K562 (cell line): ENCODE results near the gene PBX1. TPM values are rescaled to one million over a fixed set of nuclear protein-coding genes. Genes with fewer than 3 reads are reported as not detected.

Source experiments
- ATAC-seq: fragments of 200-7000 bp; cut with Tn5 transposase; 3 replicates; pipeline ENCODE4 v1.9.1; 2020; ENCODE audit warnings: moderate library complexity
- BruUV-seq: library from RNA; stranded (reverse); fragments of 400-500 nt; replicated peaks from 2 replicates; lab custom pipeline; 2021; lab: Mats Ljungman, UMichigan
- CTCF ChIA-PET: fragments of 300-600 bp; formaldehyde crosslinking; extraction: SDS; loops from one replicate; lab custom pipeline; 2021; ENCODE audit warnings: low intra/inter-chr PET ratio; lab: Yijun Ruan, JAX
- POLR2A ChIA-PET: fragments of 300-600, 350-650 bp; sonication (Branson Sonifier 250); formaldehyde crosslinking; extraction: SDS; loops from one replicate; lab custom pipeline; 2021; ENCODE audit warnings: antibody characterized with exemption, inconsistent platforms; lab: Yijun Ruan, JAX
- DNase-seq, 4 experiments: peaks; one replicate each; pipeline versions ENCODE4 v3.0.0 to v3.0.0-alpha.2; 2011 to 2018; ENCODE audit warnings: low spot score in 3 of 4, mixed read lengths in 3 of 4; ENCODE audit errors: extremely low read depth in 1 of 4
- FAIRE-seq: peaks from 2 replicates; lab custom pipeline; 2011; peaks lifted over from hg19 to GRCh38; lab: Jason Lieb, UNC
- H2AFZ ChIP-seq: 2 replicates; pipeline ENCODE4 v1.6.0; 2011; ENCODE audit warnings: low read depth, low read length, control low read depth, inconsistent platforms
- H3K27ac ChIP-seq: fragments of 200-600 bp; 3 replicates; pipeline ENCODE4 v1.8.0; 2011; ENCODE audit warnings: low read depth, mild to moderate bottlenecking, control low read depth, inconsistent platforms, low read length, moderate library complexity, mixed read lengths; ENCODE audit errors: extremely low read depth
- H3K27me3 ChIP-seq, 2 experiments: fragments of 300-600 bp in 1 of 2; 2 replicates in 1 of 2; 3 replicates in 1 of 2; pipeline versions ENCODE4 v1.6.0 to v1.8.0; 2011; ENCODE audit warnings: inconsistent platforms in 2 of 2, low read length in 2 of 2, mild to moderate bottlenecking in 1 of 2, mixed read lengths in 1 of 2, moderate library complexity in 1 of 2; ENCODE audit not compliant: control insufficient read depth in 2 of 2, insufficient read depth in 2 of 2
- H3K36me3 ChIP-seq: fragments of 300-600 bp; 3 replicates; pipeline ENCODE4 v1.8.0; 2011; ENCODE audit warnings: mild to moderate bottlenecking, low read length, inconsistent platforms; ENCODE audit not compliant: control insufficient read depth, insufficient read depth
- H3K4me1 ChIP-seq, 2 experiments: fragments of 200-600 bp in 1 of 2; replicated peaks in 1 of 2; 2 replicates in 1 of 2; 3 replicates in 1 of 2; pipeline versions ENCODE4 v1.5.1 to v1.8.0; 2011; ENCODE audit warnings: inconsistent platforms in 2 of 2, low read length in 2 of 2, mild to moderate bottlenecking in 1 of 2, mixed read lengths in 1 of 2, moderate library complexity in 1 of 2; ENCODE audit not compliant: control insufficient read depth in 2 of 2, insufficient read depth in 2 of 2
- H3K4me2 ChIP-seq: 2 replicates; pipeline ENCODE4 v1.6.1; 2011; ENCODE audit warnings: low read length, control low read depth, inconsistent platforms, mixed read lengths; ENCODE audit not compliant: insufficient read depth
- H3K4me3 ChIP-seq: fragments of 200-600 bp; sonication (generic), shearing (Covaris generic); 2 replicates; pipeline ENCODE4 v1.5.1; 2016; ENCODE audit warnings: control low read depth, inconsistent platforms
- H3K79me2 ChIP-seq: fragments of 200-600 bp; 3 replicates; pipeline ENCODE4 v1.8.0; 2011; ENCODE audit warnings: low read length, inconsistent platforms; ENCODE audit not compliant: control insufficient read depth, insufficient read depth
- H3K9ac ChIP-seq, 2 experiments: 2 replicates each; pipeline versions ENCODE4 v1.6.0 to v1.6.1; 2011; ENCODE audit warnings: low read depth in 2 of 2, low read length in 2 of 2, control low read depth in 1 of 2, inconsistent platforms in 1 of 2, mild to moderate bottlenecking in 1 of 2, mixed read lengths in 1 of 2; ENCODE audit not compliant: insufficient read depth in 1 of 2
- H3K9me1 ChIP-seq: one replicate; pipeline ENCODE4 v1.6.0; 2011; ENCODE audit warnings: inconsistent platforms, mild to moderate bottlenecking, low read length, moderate library complexity; ENCODE audit not compliant: control insufficient read depth, insufficient read depth
- H3K9me3 ChIP-seq: replicated peaks from 2 replicates; pipeline ENCODE4 v1.5.1; 2011; ENCODE audit warnings: low read depth, low read length, inconsistent platforms; ENCODE audit not compliant: control insufficient read depth, insufficient read depth
- H4K20me1 ChIP-seq: replicated peaks from 2 replicates; pipeline ENCODE4 v1.6.1; 2011; ENCODE audit warnings: low read length, inconsistent platforms, mixed read lengths; ENCODE audit not compliant: control insufficient read depth, insufficient read depth
- CBX2 ChIP-seq: fragments of 200-600 bp; sonication (generic); IDR thresholded peaks from one replicate; pipeline ENCODE4 v1.6.1; 2012; ENCODE audit warnings: mild to moderate bottlenecking, low read length, inconsistent platforms; ENCODE audit not compliant: insufficient read depth, poor library complexity, severe bottlenecking
- CREB1 ChIP-seq, 2 experiments: sonication (generic) in 1 of 2; formaldehyde crosslinking in 1 of 2; IDR thresholded peaks; 2 replicates each; pipeline versions ENCODE4 v1.6.1 to v1.8.0; 2012 to 2022; ENCODE audit warnings: inconsistent platforms in 1 of 2, mild to moderate bottlenecking in 1 of 2, missing genetic modification reagents in 1 of 2, moderate library complexity in 1 of 2
- ELF4 ChIP-seq: fragments of 450-650 bp; formaldehyde crosslinking; IDR thresholded peaks from 2 replicates; pipeline ENCODE4 v1.4.0; 2022; ENCODE audit warnings: missing genetic modification characterization
- FOXP4 ChIP-seq: sonication (generic); formaldehyde crosslinking; IDR thresholded peaks from 2 replicates; pipeline ENCODE4 v1.8.0; 2022; ENCODE audit warnings: mild to moderate bottlenecking, missing genetic modification reagents, borderline replicate concordance
- POLR2B ChIP-seq: fragments of 450-650 bp; IDR thresholded peaks from 2 replicates; pipeline ENCODE4 v1.6.1; 2018; ENCODE audit warnings: low read depth; ENCODE audit not compliant: partially characterized antibody
- POLR3A ChIP-seq: IDR thresholded peaks from 2 replicates; pipeline ENCODE4 v1.6.1; 2011; ENCODE audit warnings: borderline replicate concordance, mild to moderate bottlenecking, moderate library complexity; ENCODE audit not compliant: insufficient read length, insufficient read depth; ENCODE audit errors: extremely low read depth
- RAD51 ChIP-seq: fragments of 450-650 bp; IDR thresholded peaks from 2 replicates; pipeline ENCODE4 v1.7.1; 2016; ENCODE audit warnings: low read depth, mild to moderate bottlenecking, borderline replicate concordance
- RBBP5 ChIP-seq: fragments of 200-600 bp; sonication (generic); IDR thresholded peaks from 2 replicates; pipeline ENCODE4 v1.6.1; 2012; ENCODE audit warnings: borderline replicate concordance, mild to moderate bottlenecking, low read length, control low read depth, inconsistent platforms; ENCODE audit not compliant: insufficient read depth, poor library complexity, severe bottlenecking
- TBL1XR1 ChIP-seq, 2 experiments: IDR thresholded peaks; 2 replicates each; pipeline ENCODE4 v1.6.1; 2012; ENCODE audit warnings: improper control_type of control experiment in 2 of 2, low read length in 2 of 2, mild to moderate bottlenecking in 1 of 2
- WGBS: fragments of 100-300 bp; shearing (Covaris generic); methylation state at CpG from one replicate; pipeline ENCODE4 v1.1.6; 2016; ENCODE audit warnings: low coverage, mixed read lengths; ENCODE audit not compliant: insufficient coverage; ENCODE audit errors: missing lambda C conversion rate; 5-methylcytosine and 5-hydroxymethylcytosine counted together
- in situ Hi-C: fragments of 300-500 bp; cut with MboI; formaldehyde crosslinking; loops from 4 replicates; pipeline ENCODE4 v1.15.0; 2018; ENCODE audit warnings: inconsistent platforms, mixed read lengths
- intact Hi-C: fragments of 100-400 bp; cut with micrococcal nuclease; formaldehyde crosslinking; loops from 2 replicates; pipeline ENCODE4 v1.14.2; 2022
- polyA plus RNA-seq, 8 experiments: library from polyadenylated mRNA; depleted of rRNA in 4 of 8; stranded (reverse) in 5 of 8; unstranded in 3 of 8; fragments of >200 nt; fragmentation: Nextera tagmentation in 2 of 8; fragmentation: Illumina TruSeq in 1 of 8; extraction: Ambion mirVana in 2 of 8; extraction: Trizol in 1 of 8; gene quantifications; 2 replicates each; pipeline versions ENCODE4 v1.2.1 to v1.2.3, GENCODE V29; 2011 to 2014; ENCODE audit warnings: inconsistent platforms in 1 of 8, missing spikeins in 1 of 8
- total RNA-seq, 7 experiments: library from RNA; depleted of rRNA in 6 of 7; stranded (reverse); fragments of >200 nt in 6 of 7; fragmentation: Illumina TruSeq in 2 of 7; extraction: Trizol in 2 of 7; gene quantifications; 2 replicates each; pipeline versions ENCODE4 v1.2.1 to v1.2.3, GENCODE V29; 2011 to 2021; ENCODE audit warnings: low replicate concordance in 1 of 7

Gene PBX1
- total and polyA plus RNA-seq, 9 of the 15 experiments (the other 6 are each of a cell fraction or from before 2014, with no cell fraction given) = 0.03 to 0.62 (median 0.17) TPM

DNA sequence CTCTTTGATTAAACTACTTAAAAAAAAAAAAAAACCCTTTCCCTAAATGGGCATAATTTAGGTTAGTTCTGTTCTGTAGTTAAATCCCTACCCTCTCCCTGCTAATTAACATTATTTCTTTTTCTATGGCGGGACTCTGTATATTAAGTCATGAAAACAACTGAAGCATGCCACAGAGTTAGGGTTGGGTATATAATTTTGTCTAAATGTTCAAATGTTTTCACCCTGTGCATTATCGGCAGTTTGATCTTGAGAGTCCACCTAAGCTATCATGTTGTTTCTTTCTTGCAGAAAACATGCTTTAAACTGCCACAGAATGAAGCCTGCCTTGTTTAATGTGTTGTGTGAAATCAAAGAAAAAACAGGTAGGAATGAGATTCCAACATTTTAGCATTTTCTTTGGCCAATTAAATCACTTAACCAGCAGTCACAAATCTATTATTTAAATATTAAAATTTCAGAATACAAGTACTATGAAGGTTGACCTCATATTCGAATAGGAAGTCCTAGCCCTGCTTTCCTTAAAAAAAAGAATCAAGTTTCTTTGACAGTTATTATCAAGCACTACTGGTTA lies 4.0 kb downstream of the PBX1 start (continued):
- TF ChIP-seq POLR2B = no peak
- TF ChIP-seq ELF4 (CRISPR knock-in tag) = no peak
- no peak for TF ChIP-seq RAD51
- no peak for TF ChIP-seq FOXP4 (CRISPR knock-in tag)
- TF ChIP-seq RBBP5 = no peak
- TF ChIP-seq CREB1 (IDR thresholded peaks at IDR 0.05) = no peak
- no peak for TF ChIP-seq CREB1 (CRISPR knock-in tag; IDR thresholded peaks at IDR 0.05)
- no peak for TF ChIP-seq POLR3A

- Histone ChIP-seq H3K9me3 (no peaks in the 10 kb centered on the region), H4K20me1 (no peaks in the 10 kb centered on the region), H3K27me3 (no peaks in the 10 kb centered on the region), H3K4me3 (no peak overlapping the region), H3K36me3 (no peaks in the 10 kb centered on the region), H3K4me2 (no peak overlapping the region), H3K27ac (no peak overlapping the region), H3K9ac (no peak overlapping the region), H3K4me1 (no peaks in the 10 kb centered on the region; a peak in 1 of 5 replicates), H3K9me1 (no peaks in the 10 kb centered on the region), H3K79me2 (no peaks in the 10 kb centered on the region), H2AFZ (no peak overlapping the region)
- TF ChIP-seq TBL1XR1 (IDR thresholded peaks at IDR 0.05; ENCODE audit: low read length in 2 of 2) (no peak), CBX2 (peak; percentile 17)
- WGBS = under 1% methylated on average over 10 of the region's 10 CpGs
- BruUV-seq = no TSS peak
- intact Hi-C loops = no loop called here
- FAIRE-seq = no peak
- no peak for DNase-seq
- in situ Hi-C loops = no loop called here
- ChIA-PET CTCF (no interaction called here), POLR2A (no interaction called here)
- ATAC-seq = no peak
These were observed 4.9 kb downstream of the PBX1 start for GRCh38 chr1:164563721-164564360.
